HCEC 1CT (cell line): Measurements from ENCODE around the gene HMOX2.

Source experiments
- DNase-seq: peaks from one replicate; pipeline ENCODE4 v3.0.0-alpha.2; 2017

The HMOX2 gene

GRCh38 chr16:4525634-4526277 is 49.6 kb downstream of the HMOX2 start:
- DNase-seq: no peak

GRCh38 chr16:4529085-4530060 is 53.2 kb downstream of the HMOX2 start:
- DNase-seq: no peak

GRCh38 chr16:4531811-4532210 is 55.6 kb downstream of the HMOX2 start:
- no peak for DNase-seq

- no peak for DNase-seq
Measured at GRCh38 chr16:4532238-4532637, 56.0 kb downstream of the HMOX2 start.

- no peak for DNase-seq
Measured at GRCh38 chr16:4533490-4533889, 57.3 kb downstream of the HMOX2 start.

- no peak for DNase-seq
Measured at GRCh38 chr16:4534151-4534790, 58.1 kb downstream of the HMOX2 start.

- no peak for DNase-seq
Measured at GRCh38 chr16:4535627-4536108, 59.5 kb downstream of the HMOX2 start.

GRCh38 chr16:4536391-4537106 is 60.4 kb downstream of the HMOX2 start:
- no peak for DNase-seq

- no peak for DNase-seq
Measured at GRCh38 chr16:4537376-4538343, 61.5 kb downstream of the HMOX2 start.

- peak; percentile 47 for DNase-seq
Measured at GRCh38 chr16:4538350-4539235, 62.4 kb downstream of the HMOX2 start, which contains the start of gene CDIP1. CDIP1 (minus strand) TSS chr16:4538773; CDS start chr16:4514130, 24,643 bp downstream.

- no peak for DNase-seq
Measured at GRCh38 chr16:4539716-4540284, 63.6 kb downstream of the HMOX2 start.

GRCh38 chr16:4544473-4544872 is 68.3 kb downstream of the HMOX2 start:
- no peak for DNase-seq

GRCh38 chr16:4548124-4548523 is 71.9 kb downstream of the HMOX2 start:
- no peak for DNase-seq

- no peak for DNase-seq
Measured at GRCh38 chr16:4550591-4550990, 74.4 kb downstream of the HMOX2 start.

- DNase-seq: no peak
Measured at GRCh38 chr16:4552541-4552940, 76.3 kb downstream of the HMOX2 start.

GRCh38 chr16:4556112-4556511 is 79.9 kb downstream of the HMOX2 start, which contains the start of gene C16orf96:
C16orf96 (plus strand) TSS chr16:4556340; CDS start chr16:4556490, 150 bp downstream.
- DNase-seq: no peak

- DNase-seq: no peak
Measured at GRCh38 chr16:4556580-4556979, 80.4 kb downstream of the HMOX2 start.

GRCh38 chr16:4557973-4558372 is 81.8 kb downstream of the HMOX2 start:
- DNase-seq: no peak
